Heart left ventricle (tissue), 16 donors: ENCODE data around the gene PODNL1. TPM values are rescaled to one million over a fixed set of nuclear protein-coding genes. Genes with fewer than 3 reads are reported as not detected.

Experiments used
- ATAC-seq, 4 donors: fragments of 200-7000 bp; cut with Tn5 transposase; one replicate each; pipeline ENCODE4 v1.9.1; 2020 to 2022; ENCODE audit warnings: moderate library complexity in 4 of 4, mild to moderate bottlenecking in 3 of 4, moderate number of reproducible peaks in 1 of 4
- DNase-seq, 5 donors: peaks; one replicate each; pipeline ENCODE4 v3.0.0-alpha.2; 2020
- H3K27ac ChIP-seq, 12 donors: fragments of 200-600 bp; sonication (generic) in 4 of 12; one replicate each; pipeline versions ENCODE4 v1.5.0 to v1.8.0; 2016 to 2022; ENCODE audit warnings: mild to moderate bottlenecking in 2 of 12
- H3K27me3 ChIP-seq, 9 donors: fragments of 200-600 bp; sonication (generic) in 2 of 9; one replicate each; pipeline versions ENCODE4 v1.5.1 to v1.8.0; 2016 to 2022; ENCODE audit warnings: mild to moderate bottlenecking in 3 of 9
- H3K36me3 ChIP-seq, 9 donors: fragments of 200-600 bp; sonication (generic) in 2 of 9; one replicate each; pipeline versions ENCODE4 v1.5.0 to v1.8.0; 2018 to 2022; ENCODE audit warnings: mild to moderate bottlenecking in 2 of 9
- H3K4me1 ChIP-seq, 12 donors: fragments of 200-600 bp; sonication (generic) in 4 of 12; one replicate each; pipeline versions ENCODE4 v1.5.0 to v1.8.0; 2016 to 2022; ENCODE audit warnings: mild to moderate bottlenecking in 3 of 12
- H3K4me3 ChIP-seq, 12 donors: fragments of 200-600 bp; sonication (generic) in 4 of 12; one replicate each; pipeline versions ENCODE4 v1.5.0 to v1.8.0; 2017 to 2022; ENCODE audit warnings: mild to moderate bottlenecking in 9 of 12, moderate library complexity in 4 of 12
- H3K9me3 ChIP-seq, 12 donors: fragments of 200-600 bp; sonication (generic) in 4 of 12; one replicate each; pipeline versions ENCODE4 v1.5.0 to v1.8.0; 2016 to 2022; ENCODE audit warnings: mild to moderate bottlenecking in 1 of 12
- CTCF ChIP-seq, 12 donors: fragments of 200-600 bp; sonication (generic) in 4 of 12; IDR thresholded peaks; one replicate each; pipeline versions ENCODE4 v1.5.0 to v1.8.0; 2018 to 2022; ENCODE audit warnings: antibody characterized with exemption in 12 of 12, mild to moderate bottlenecking in 5 of 12
- POLR2A ChIP-seq, 2 donors: fragments of 450-650 bp; IDR thresholded peaks; one replicate each; pipeline ENCODE4 v1.6.1; 2017; ENCODE audit warnings: antibody characterized with exemption in 2 of 2, mild to moderate bottlenecking in 2 of 2, moderate library complexity in 2 of 2
- WGBS, 4 donors: extraction: QIAGEN DNeasy Blood & Tissue Kit in 2 of 4; methylation state at CpG; one replicate each; pipeline versions ENCODE4 v1.1.5 to v1.1.7; 2013 to 2018; 5-methylcytosine and 5-hydroxymethylcytosine counted together
- intact Hi-C, 10 donors: fragments of 100-400 bp; cut with DNase I; formaldehyde crosslinking; loops; one replicate each; pipeline versions ENCODE4 v1.11.1 to v1.14.2; 2022
- polyA plus RNA-seq, 2 donors: library from polyadenylated mRNA; stranded (reverse); fragments of 200-250 nt; gene quantifications; one replicate each; pipeline ENCODE4 v1.2.3, GENCODE V29; 2013
- total RNA-seq, 9 donors: library from RNA; depleted of rRNA in 2 of 9; stranded (reverse); fragments of >200 nt in 2 of 9; fragmentation: NEBNext Ultra II Directional in 3 of 9; extraction: Animal tissue kit (Norgen Biotek cat#: 25700) in 3 of 9; gene quantifications; one replicate each; pipeline versions ENCODE4 v1.1.0 to v1.2.4, GENCODE V29; 2016 to 2023
- donor health status: ischemic (EF 13 %, LVEDD 7.1; RV severe dilation, severe dysfunction).
- donor health status: healthy with polysubstance abuse.
- donor health status: DM: no; HTN: yes; CAD: no.
- donor health status: DM: no; HTN: no; CAD: no.
- donor health status: ischemic (EF 25% LVEDD 6.9; RV normal size, moderate dysfunction).
- donor health status: ischemic (EF 25% LVEDD 5.7; RV mildly dilated, moderate dysfunction).
- donor health status: healthy.
- donor health status: DM: yes; HTN: yes; CAD: no.
- donor health status: ischemic (EF 35%, LVEDD 5.7; RV mildly dilated, moderate dysfunction).
- donor health status: nonischemic (EF 11% LVEDD 7.7; RV severe dilation, severe dysfunction).
- donor health status: DM: yes; HTN: yes; CAD: no.
- donor health status: PGD.
- donor health status: ischemic (EF 29% LVEDD 5.4; RV normal size, mild dysfunction).
- donor health status: nonischemic (EF 23%, LVEDD 6.1; RV moderate dilation, normal function).

The PODNL1 gene
- total and polyA plus RNA-seq, 11 donors: 0.36 to 6.3 (median 1.6) TPM; not detected in 1

GRCh38 chr19:13957051-13957450 lies 18.8 kb upstream of the PODNL1 start:
- no peak overlapping the region for H3K4me3 ChIP-seq
- TF ChIP-seq POLR2A (IDR thresholded peaks at IDR 0.05) (no peak), CTCF (IDR thresholded peaks at IDR 0.05) (no peak)
- no peaks in the 10 kb centered on the region for H3K9me3 ChIP-seq
- intact Hi-C loops: loop anchor here in 4 of 10 donors (10.0 kb wide), 2 partner anchors 48 to 118 kb away; partner anchors contain the start of genes RFX1 (in 4 of the 4) and MISP3 (in 1 of the 4)
- peak overlapping the region in 7 of 12 donors; percentile 0 to 53 (median 32) for H3K27ac ChIP-seq
- peaks cover 5 to 34% (median 11%) of the 10 kb centered on the region in 12 donors for H3K4me1 ChIP-seq
- WGBS, 4 donors: 42 to 64% (median 57%) methylated on average over 6 to 8 of the region's 8 CpGs
- no peaks in the 10 kb centered on the region for H3K27me3 ChIP-seq
- ATAC-seq (peak in 2 of 4 donors; percentile 16), DNase-seq (peak in 1 of 5 donors; percentile 53)
- H3K36me3 ChIP-seq: peaks cover 0 to 81% (median 71%) of the 10 kb centered on the region in 9 donors

GRCh38 chr19:13956365-13956744 lies 18.1 kb upstream of the PODNL1 start:
- no peak for DNase-seq

GRCh38 chr19:13955662-13956364 lies 17.6 kb upstream of the PODNL1 start:
- H3K27me3 ChIP-seq: no peaks in the 10 kb centered on the region
- ATAC-seq (no peak), DNase-seq (peak in 1 of 5 donors; percentile 28)
- intact Hi-C loops: loop anchor here in 4 of 10 donors (10.0 kb wide), 2 partner anchors 49 to 119 kb away; partner anchors contain the start of genes RFX1 (in 4 of the 4) and MISP3 (in 1 of the 4)
- H3K36me3 ChIP-seq: peaks cover 0 to 69% (median 60%) of the 10 kb centered on the region in 9 donors
- no peaks in the 10 kb centered on the region for H3K9me3 ChIP-seq
- WGBS, 4 donors: 92 to 94% (median 93%) methylated on average over 24 to 42 of the region's 42 CpGs
- H3K27ac ChIP-seq: peak overlapping the region in 1 of 12 donors; percentile 50
- TF ChIP-seq POLR2A (IDR thresholded peaks at IDR 0.05) (no peak), CTCF (IDR thresholded peaks at IDR 0.05) (no peak)
- no peak overlapping the region for H3K4me3 ChIP-seq
- peaks cover 5 to 39% (median 15%) of the 10 kb centered on the region in 12 donors for H3K4me1 ChIP-seq

More at GRCh38 chr19:13956365-13956744, 18.1 kb upstream of the PODNL1 start:
- Histone ChIP-seq H3K36me3 (peaks cover 0 to 74% (median 65%) of the 10 kb centered on the region in 9 donors), H3K4me3 (no peak overlapping the region), H3K4me1 (peaks cover 5 to 39% (median 15%) of the 10 kb centered on the region in 12 donors), H3K27ac (peak overlapping the region in 5 of 12 donors; percentile 6 to 50 (median 36)), H3K9me3 (no peaks in the 10 kb centered on the region), H3K27me3 (no peaks in the 10 kb centered on the region)
- TF ChIP-seq POLR2A (IDR thresholded peaks at IDR 0.05) (no peak), CTCF (IDR thresholded peaks at IDR 0.05) (no peak)
- ATAC-seq: no peak
- 94 to 100% (median 95%) methylated on average over 7 to 16 of the region's 16 CpGs for WGBS, 4 donors
- intact Hi-C loops: loop anchor here in 4 of 10 donors (10.0 kb wide), 2 partner anchors 48 to 118 kb away; partner anchors contain the start of genes RFX1 (in 4 of the 4) and MISP3 (in 1 of the 4)

GRCh38 chr19:13954185-13954584 lies 16.0 kb upstream of the PODNL1 start:
- DNase-seq (no peak), ATAC-seq (no peak)
- peaks cover 0 to 53% (median 45%) of the 10 kb centered on the region in 9 donors for H3K36me3 ChIP-seq
- TF ChIP-seq CTCF (IDR thresholded peaks at IDR 0.05) (no peak), POLR2A (IDR thresholded peaks at IDR 0.05) (no peak)
- H3K9me3 ChIP-seq: no peaks in the 10 kb centered on the region
- H3K4me1 ChIP-seq: peaks cover 5 to 39% (median 15%) of the 10 kb centered on the region in 12 donors
- 91 to 95% (median 94%) methylated on average over 13 to 15 of the region's 15 CpGs for WGBS, 4 donors
- no peak overlapping the region for H3K27ac ChIP-seq
- H3K4me3 ChIP-seq: no peak overlapping the region
- no peaks in the 10 kb centered on the region for H3K27me3 ChIP-seq
- intact Hi-C loops: loop anchor here in 6 of 10 donors (5.0 to 10.0 kb wide), 7 partner anchors 33 to 121 kb away; partner anchors contain the start of genes RFX1 (in 5 of the 6), BRME1 (in 1 of the 6), CC2D1A (in 1 of the 6) and MISP3 (in 1 of the 6)
